Measurements from ENCODE around the gene ATG4B. TPM values are rescaled to one million over a fixed set of nuclear protein-coding genes. Genes with fewer than 3 reads are reported as not detected.

The ATG4B gene
- total RNA-seq = 55.2 and 58.0 TPM in 2 replicates

DNA sequence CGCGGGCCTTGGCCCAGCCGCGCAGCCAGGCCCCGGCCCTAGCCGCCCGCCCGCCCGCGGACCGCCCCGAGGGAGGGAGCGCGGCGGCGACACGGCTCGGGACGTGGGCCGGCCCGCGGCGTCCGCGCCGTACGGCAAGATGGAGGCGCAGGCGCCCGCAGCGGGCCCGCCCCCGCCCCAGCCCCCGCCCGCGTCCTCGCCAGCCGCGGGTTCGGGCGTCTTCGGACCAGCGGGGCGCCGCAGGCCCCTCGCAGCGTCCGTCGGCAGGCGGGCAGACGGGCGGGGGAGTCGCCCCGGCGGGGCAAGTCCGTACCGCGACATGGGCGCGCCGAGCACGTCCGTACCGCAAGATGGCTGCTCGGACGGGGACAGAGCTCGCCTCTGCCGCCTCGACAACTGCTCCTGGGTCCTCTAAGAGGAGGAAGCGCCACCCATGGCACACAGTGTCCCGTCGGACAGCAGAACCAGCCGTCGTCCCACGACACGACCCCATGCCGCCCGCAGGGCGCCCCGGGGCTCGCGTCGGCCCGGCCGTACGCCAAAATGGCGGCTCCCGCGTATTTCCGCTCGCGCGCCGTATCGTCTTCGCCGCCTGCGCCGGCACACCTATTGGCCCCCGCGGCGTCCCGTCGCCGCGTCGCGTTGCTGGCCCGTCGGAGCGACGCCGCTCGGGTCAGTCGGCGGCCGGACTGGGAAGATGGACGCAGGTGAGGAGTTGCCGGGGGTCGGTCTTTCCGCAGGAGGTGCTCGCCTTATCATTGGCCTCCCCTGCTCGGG lies at the start of gene ATG4B, which contains the start of gene THAP4:
Gene ATG4B (plus strand): TSS at position 676 of the 777 bp plus-strand sequence. CDS start 22 bp downstream, at position 698.
Gene THAP4 (minus strand): TSS at position 141 of the 777 bp plus-strand sequence. CDS start 141 bp downstream, outside the sequence.

DNA sequence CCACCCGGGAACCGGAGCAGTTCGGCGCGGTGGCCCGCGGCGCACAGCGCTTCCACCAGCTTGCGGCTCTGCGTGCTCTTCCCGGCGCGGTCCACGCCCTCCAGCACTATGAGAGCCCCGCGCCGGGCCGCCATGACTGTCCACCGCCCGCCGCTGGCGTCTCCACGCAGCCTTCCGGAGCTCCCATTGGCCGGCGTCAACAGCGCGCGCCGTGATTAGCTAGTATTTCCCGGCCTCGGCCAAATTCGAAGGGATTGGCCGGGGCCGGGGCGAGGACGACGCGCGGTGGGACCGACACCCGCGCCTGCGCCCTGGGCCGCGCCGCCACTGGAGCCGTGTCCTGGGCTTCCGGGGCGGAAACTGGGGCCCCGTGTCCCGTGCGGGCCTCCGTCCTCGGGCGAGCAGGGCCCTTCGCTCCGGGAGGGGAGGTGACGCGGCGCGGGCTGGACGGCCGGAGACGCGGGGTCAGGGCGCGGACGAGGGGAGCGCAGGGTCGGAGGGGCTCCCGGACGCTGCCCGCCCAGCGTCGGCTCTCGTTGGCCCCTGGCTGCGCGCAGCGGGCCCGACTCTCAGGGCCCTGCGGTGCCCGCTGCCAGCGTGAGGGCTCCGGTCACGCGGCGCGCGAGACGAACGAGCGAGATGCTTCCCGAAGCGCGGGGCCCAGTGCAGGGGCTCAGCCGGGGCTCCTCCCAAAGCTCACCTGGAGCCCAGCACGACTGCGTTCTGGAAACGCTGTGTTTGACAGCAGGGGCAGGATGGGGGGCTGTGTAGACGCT lies 49.3 kb downstream of the ATG4B start, which contains the start of gene DTYMK:
Gene DTYMK (minus strand): TSS at position 166 of the 776 bp plus-strand sequence. CDS start 32 bp downstream, at position 134.

GRCh38 chr2:241701399-241702154 lies 64.1 kb downstream of the ATG4B start, which contains the start of gene ING5:
Gene ING5, plus strand, starts transcription at chr2:241702039. Its CDS starts 27 bp downstream, at chr2:241702066.

Other genes with a start within 250 kb of the ATG4B start
- 207 and 234 TPM in 2 replicates for gene STK25, start 129.1 kb upstream of the ATG4B start, total RNA-seq
- 20.3 and 25.6 TPM in 2 replicates for gene BOK, start 78.9 kb upstream of the ATG4B start, total RNA-seq
- 47.7 and 51.0 TPM in 2 replicates for gene THAP4, start 535 bp upstream of the ATG4B start, total RNA-seq
- 11.4 and 12.3 TPM in 2 replicates for gene DTYMK, start 49.1 kb downstream of the ATG4B start, total RNA-seq
- gene ING5, start 64.3 kb downstream of the ATG4B start, total RNA-seq = 14.7 and 21.6 TPM in 2 replicates
- 17.1 and 23.4 TPM in 2 replicates for gene D2HGDH, start 96.9 kb downstream of the ATG4B start, total RNA-seq
- not detected in 2 replicates for gene GAL3ST2, start 139.1 kb downstream of the ATG4B start, total RNA-seq
- not detected in 2 replicates for gene NEU4, start 171.5 kb downstream of the ATG4B start, total RNA-seq
- gene PDCD1, start 221.2 kb downstream of the ATG4B start, total RNA-seq = not detected in 2 replicates
- not detected in 2 replicates for gene RTP5, start 232.0 kb downstream of the ATG4B start, total RNA-seq

All from hair follicle dermal papilla cell (primary cell).